Left ventricle myocardium inferior (tissue), 1 donor: ENCODE measurements around the gene RDH13. TPM values are rescaled to one million over a fixed set of nuclear protein-coding genes. Genes with fewer than 3 reads are reported as not detected.

ENCODE experiments used
- DNase-seq: peaks from one replicate; pipeline ENCODE4 v3.0.0-alpha.2; 2020
- H3K27ac ChIP-seq: fragments of 200-600 bp; replicated peaks from 2 replicates; pipeline ENCODE4 v1.8.0; 2021
- H3K27me3 ChIP-seq: fragments of 200-600 bp; 2 replicates; pipeline ENCODE4 v1.8.0; 2021; ENCODE audit warnings: low read depth
- H3K36me3 ChIP-seq: fragments of 200-600 bp; 2 replicates; pipeline ENCODE4 v1.8.0; 2021
- H3K4me1 ChIP-seq: fragments of 200-600 bp; 2 replicates; pipeline ENCODE4 v1.8.0; 2021
- H3K4me3 ChIP-seq: fragments of 200-600 bp; 2 replicates; pipeline ENCODE4 v1.8.0; 2021; ENCODE audit warnings: mild to moderate bottlenecking, moderate library complexity
- H3K9me3 ChIP-seq: fragments of 200-600 bp; replicated peaks from 2 replicates; pipeline ENCODE4 v1.8.0; 2021
- CTCF ChIP-seq: fragments of 200-600 bp; IDR thresholded peaks from 2 replicates; pipeline ENCODE4 v1.8.0; 2021; ENCODE audit warnings: antibody characterized with exemption, mild to moderate bottlenecking, borderline replicate concordance
- intact Hi-C: fragments of 100-400 bp; cut with micrococcal nuclease; formaldehyde crosslinking; loops from one replicate; pipeline ENCODE4 v1.11.0; 2022
- total RNA-seq: library from RNA; stranded (reverse); fragmentation: NEBNext Ultra II Directional; extraction: Animal tissue kit (Norgen Biotek cat#: 25700); gene quantifications from one replicate; pipeline ENCODE4 v1.2.1, GENCODE V29; 2021
- donor health status: DM: no; HTN: yes; CAD: no; lungs with severe emphysema.

The RDH13 gene
- total RNA-seq, 1 donor from 2014 or later = 53.8 TPM

DNA sequence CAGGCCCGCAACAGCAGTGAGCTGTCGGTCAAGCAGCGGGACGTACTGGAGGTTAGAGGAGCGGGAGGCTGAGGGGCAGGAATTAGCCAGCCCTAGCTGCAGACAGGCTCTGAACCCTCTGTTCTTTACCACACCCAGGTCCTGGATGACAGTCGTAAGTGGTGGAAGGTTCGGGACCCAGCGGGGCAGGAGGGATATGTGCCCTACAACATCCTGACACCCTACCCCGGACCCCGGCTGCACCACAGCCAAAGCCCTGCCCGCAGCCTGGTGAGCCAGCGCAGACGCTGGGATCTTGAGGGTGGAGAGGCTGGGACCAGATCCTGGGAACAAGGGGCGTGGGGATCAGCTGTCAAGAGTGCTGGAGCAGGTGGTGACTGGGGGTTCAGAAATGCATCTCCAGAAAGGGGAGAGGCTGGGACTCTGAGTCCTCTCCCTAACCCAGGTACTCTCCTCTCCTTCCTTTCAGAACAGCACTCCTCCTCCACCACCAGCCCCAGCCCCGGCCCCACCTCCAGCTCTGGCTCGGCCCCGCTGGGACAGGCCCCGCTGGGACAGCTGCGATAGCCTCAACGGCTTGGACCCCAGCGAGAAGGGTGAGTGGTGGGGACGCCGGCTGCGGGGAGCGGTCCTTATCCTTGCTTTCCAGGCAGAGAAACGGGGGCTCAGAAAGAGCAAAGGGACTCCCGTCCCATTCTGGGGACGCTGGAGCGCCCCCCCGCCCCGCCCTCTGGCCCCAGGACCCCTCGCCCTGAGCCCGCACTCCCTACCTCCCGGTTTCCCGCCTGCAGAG is 23.2 kb upstream of the RDH13 start:
- Histone ChIP-seq H3K4me1 (peaks cover 47% of the 10 kb centered on the region), H3K27me3 (peaks cover 56% of the 10 kb centered on the region), H3K9me3 (no peaks in the 10 kb centered on the region), H3K27ac (peak overlapping the region; percentile 64), H3K4me3 (peak overlapping the region; percentile 70), H3K36me3 (peaks cover 8% of the 10 kb centered on the region)
- no peak for TF ChIP-seq CTCF
- DNase-seq = no peak
- intact Hi-C loops = no loop called here

DNA sequence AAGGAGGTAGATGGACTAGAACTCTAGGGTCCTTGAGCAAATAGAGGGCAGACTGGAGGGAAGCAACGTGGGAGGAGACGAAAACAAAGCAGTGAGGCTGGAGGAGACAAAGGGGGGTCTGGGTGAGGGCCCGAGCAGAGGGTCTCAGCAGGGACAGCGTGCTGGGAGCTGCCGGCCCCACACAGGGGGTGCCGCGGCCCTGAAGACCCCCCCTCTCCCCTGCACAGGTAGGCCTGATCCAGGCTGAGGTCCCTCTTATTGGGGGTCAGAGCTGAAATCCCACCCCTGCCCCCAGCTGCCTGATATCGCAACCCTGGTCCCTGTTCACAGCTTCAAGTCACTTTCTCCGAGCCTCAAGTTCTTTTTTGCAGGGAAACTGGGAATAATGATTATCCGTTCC is 21.5 kb upstream of the RDH13 start:
- no peaks in the 10 kb centered on the region for H3K36me3 ChIP-seq
- no peak overlapping the region for H3K27ac ChIP-seq
- H3K4me3 ChIP-seq = no peak overlapping the region
- H3K4me1 ChIP-seq = peaks cover 61% of the 10 kb centered on the region
- intact Hi-C loops = no loop called here
- no peaks in the 10 kb centered on the region for H3K9me3 ChIP-seq
- DNase-seq = no peak
- H3K27me3 ChIP-seq = peaks cover 73% of the 10 kb centered on the region
- TF ChIP-seq CTCF = no peak

- no peaks in the 10 kb centered on the region for H3K36me3 ChIP-seq
- H3K9me3 ChIP-seq = no peaks in the 10 kb centered on the region
- no peak for DNase-seq
- no peak overlapping the region for H3K4me3 ChIP-seq
- H3K27me3 ChIP-seq = peaks cover 80% of the 10 kb centered on the region
- TF ChIP-seq CTCF = no peak
- intact Hi-C loops = no loop called here
- H3K27ac ChIP-seq = no peak overlapping the region
- H3K4me1 ChIP-seq = peaks cover 53% of the 10 kb centered on the region
These were observed 20.3 kb upstream of the RDH13 start for GRCh38 chr19:55083004-55083850.

DNA sequence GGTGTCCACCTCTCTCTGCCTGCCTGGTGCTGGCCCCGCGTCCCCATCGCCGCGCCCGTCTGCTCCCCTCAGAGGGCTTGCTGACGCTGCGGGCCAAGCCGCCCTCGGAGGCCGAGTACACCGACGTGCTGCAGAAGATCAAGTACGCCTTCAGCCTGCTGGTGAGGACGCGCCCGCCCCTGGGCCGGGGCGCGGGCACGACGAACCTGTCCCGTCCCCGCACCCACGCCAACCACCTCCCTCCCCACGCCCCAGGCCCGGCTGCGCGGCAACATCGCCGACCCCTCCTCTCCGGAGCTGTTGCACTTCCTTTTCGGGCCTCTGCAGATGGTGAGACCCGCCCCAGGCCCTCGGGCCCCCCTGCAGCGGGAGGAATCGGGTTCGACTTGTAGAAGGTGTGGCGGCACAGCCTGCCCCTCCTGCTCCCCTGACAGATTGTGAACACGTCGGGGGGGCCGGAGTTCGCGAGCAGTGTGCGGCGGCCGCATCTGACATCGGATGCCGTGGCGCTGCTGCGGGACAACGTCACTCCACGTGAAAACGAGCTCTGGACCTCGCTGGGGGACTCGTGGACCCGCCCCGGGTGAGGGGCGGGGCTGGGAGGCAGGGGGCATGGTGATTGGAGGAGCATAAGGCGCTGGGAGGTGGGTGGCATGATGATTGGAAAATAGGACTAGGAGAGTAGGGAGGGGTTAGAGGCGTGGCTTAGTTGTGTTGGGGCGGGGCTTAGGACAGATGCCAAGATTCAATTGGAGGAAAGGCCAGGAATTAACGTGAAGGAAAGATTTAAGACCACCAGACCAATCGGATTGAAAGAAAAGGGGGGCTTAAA is 19.3 kb upstream of the RDH13 start:
- no peak for TF ChIP-seq CTCF
- H3K27me3 ChIP-seq = peaks cover 88% of the 10 kb centered on the region
- intact Hi-C loops = no loop called here
- H3K27ac ChIP-seq = no peak overlapping the region
- DNase-seq = no peak
- peak overlapping the region; percentile 64 for H3K4me3 ChIP-seq
- no peaks in the 10 kb centered on the region for H3K36me3 ChIP-seq
- H3K9me3 ChIP-seq = no peaks in the 10 kb centered on the region
- H3K4me1 ChIP-seq = peaks cover 43% of the 10 kb centered on the region

DNA sequence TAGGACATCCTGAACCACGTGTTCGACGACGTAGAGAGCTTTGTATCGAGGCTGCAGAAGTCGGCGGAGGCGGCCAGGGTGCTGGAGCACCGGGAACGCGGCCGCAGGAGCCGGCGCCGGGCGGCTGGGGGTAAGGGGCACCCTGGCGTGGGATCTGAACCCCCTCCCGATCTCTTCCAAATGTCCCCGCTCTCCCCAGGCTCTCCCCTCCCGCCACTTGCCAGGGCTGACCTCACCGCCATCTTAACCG is 18.7 kb upstream of the RDH13 start:
- Histone ChIP-seq H3K9me3 (no peaks in the 10 kb centered on the region), H3K4me1 (peaks cover 37% of the 10 kb centered on the region), H3K27ac (no peak overlapping the region), H3K36me3 (no peaks in the 10 kb centered on the region), H3K27me3 (peaks cover 93% of the 10 kb centered on the region), H3K4me3 (peak overlapping the region; percentile 64)
- no peak for DNase-seq
- intact Hi-C loops = no loop called here
- TF ChIP-seq CTCF = no peak
